Measurements from ENCODE around the gene TRPC4AP.

TRPC4AP gene

DNA sequence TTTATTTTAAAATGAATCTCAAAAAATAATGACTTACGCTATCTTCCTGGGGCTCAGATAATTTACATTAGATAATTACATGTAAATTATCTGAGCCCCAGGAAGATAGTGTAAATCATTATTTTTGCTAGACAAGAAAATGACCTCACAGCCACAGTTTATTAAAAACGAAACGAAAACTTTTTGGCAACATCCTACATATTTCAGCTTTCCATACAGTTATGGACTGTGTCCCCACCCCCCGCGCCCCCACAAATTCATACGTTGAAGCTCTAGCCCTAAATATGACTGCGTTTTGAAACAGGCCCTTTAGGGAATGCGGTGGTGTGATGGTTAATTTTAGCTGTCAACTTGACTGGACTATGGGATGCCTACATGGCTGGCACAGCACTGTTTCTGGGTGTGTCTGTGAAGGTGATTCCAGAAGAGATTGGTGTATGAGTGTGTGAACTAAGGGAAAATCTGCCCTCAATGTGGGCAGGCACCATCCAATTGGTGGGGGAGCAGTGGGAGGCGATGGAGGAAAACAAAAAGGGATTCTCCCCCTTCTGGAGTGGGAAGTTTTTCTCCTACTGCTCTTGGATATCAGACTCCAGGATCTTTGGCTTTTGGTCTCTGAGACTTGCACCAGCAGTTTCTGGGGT, 52.6 kb downstream of the TRPC4AP start:
- no peaks in the 10 kb centered on the region for H3K4me1 ChIP-seq (ENCODE audit: insufficient read depth, insufficient read length)
- H3K9ac ChIP-seq (ENCODE audit: insufficient read length, low read depth) = no peak overlapping the region
- H3K36me3 ChIP-seq (ENCODE audit: insufficient read depth, insufficient read length, low read length) = peaks cover 65% of the 10 kb centered on the region
- no peak overlapping the region for H3K4me3 ChIP-seq (ENCODE audit: insufficient read length, low read depth)
- no peak for DNase-seq (ENCODE audit: low read depth, low spot score)
- H3K27me3 ChIP-seq (ENCODE audit: insufficient read depth, insufficient read length) = no peaks in the 10 kb centered on the region
- TF ChIP-seq SUZ12 (IDR thresholded peaks at IDR 0.05; ENCODE audit: extremely low read depth, insufficient read depth, insufficient read length) = no peak
- TF ChIP-seq YY1 (IDR thresholded peaks at IDR 0.05; ENCODE audit: insufficient read depth, insufficient read length) = no peak
- no peak for TF ChIP-seq ZNF274 (IDR thresholded peaks at IDR 0.05; ENCODE audit: low read depth, low read length)
- H3K9me3 ChIP-seq (ENCODE audit: insufficient read depth, low read length) = no peaks in the 10 kb centered on the region

DNA sequence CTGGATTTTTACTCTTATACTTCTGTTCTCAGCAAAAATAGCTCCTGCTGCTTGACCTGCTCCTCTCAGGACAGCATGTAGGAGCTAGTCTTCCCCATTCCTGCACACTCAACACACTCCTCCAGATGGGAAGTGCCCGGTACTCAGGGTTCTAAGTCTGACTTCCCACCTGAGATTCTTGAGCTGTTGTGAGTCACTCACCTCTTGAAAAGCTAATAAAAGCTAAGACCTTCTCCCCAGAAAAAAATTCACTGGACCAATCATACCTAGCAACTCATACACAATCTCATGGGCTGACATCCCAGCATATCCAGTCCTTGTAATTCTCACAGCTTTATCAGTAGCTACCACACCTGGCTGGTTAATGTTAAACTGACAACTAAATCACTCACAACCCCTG, 53.5 kb downstream of the TRPC4AP start:
- no peaks in the 10 kb centered on the region for H3K4me1 ChIP-seq (ENCODE audit: insufficient read depth, insufficient read length)
- peaks cover 67% of the 10 kb centered on the region for H3K36me3 ChIP-seq (ENCODE audit: insufficient read depth, insufficient read length, low read length)
- no peaks in the 10 kb centered on the region for H3K27me3 ChIP-seq (ENCODE audit: insufficient read depth, insufficient read length)
- no peaks in the 10 kb centered on the region for H3K9me3 ChIP-seq (ENCODE audit: insufficient read depth, low read length)
- no peak overlapping the region for H3K4me3 ChIP-seq (ENCODE audit: insufficient read length, low read depth)
- no peak for DNase-seq (ENCODE audit: low read depth, low spot score)
- TF ChIP-seq SUZ12 (IDR thresholded peaks at IDR 0.05; ENCODE audit: extremely low read depth, insufficient read depth, insufficient read length) (no peak), ZNF274 (IDR thresholded peaks at IDR 0.05; ENCODE audit: low read depth, low read length) (no peak), YY1 (IDR thresholded peaks at IDR 0.05; ENCODE audit: insufficient read depth, insufficient read length) (no peak)
- H3K9ac ChIP-seq (ENCODE audit: insufficient read length, low read depth) = no peak overlapping the region

DNA sequence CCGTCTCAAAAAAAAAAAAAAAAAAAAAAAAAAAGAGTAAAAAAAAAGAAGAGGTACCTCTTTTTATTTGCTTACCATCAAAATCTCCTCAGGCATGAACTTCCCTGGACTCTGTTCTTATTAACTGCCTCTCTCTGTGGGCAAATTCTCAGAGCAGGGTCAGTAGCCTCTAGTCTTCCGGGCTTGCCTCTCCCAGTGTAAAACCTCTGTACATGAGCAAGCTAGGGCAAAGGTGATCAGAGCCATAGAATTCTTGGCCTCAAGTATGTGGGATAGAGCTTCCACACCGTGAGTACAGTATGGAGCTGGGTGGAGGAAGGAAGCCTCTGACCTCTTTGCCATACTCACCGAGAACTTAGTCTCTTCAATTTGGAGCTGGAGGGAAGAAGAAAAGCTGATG, 58.5 kb downstream of the TRPC4AP start:
- H3K9ac ChIP-seq (ENCODE audit: insufficient read length, low read depth) = no peak overlapping the region

DNA sequence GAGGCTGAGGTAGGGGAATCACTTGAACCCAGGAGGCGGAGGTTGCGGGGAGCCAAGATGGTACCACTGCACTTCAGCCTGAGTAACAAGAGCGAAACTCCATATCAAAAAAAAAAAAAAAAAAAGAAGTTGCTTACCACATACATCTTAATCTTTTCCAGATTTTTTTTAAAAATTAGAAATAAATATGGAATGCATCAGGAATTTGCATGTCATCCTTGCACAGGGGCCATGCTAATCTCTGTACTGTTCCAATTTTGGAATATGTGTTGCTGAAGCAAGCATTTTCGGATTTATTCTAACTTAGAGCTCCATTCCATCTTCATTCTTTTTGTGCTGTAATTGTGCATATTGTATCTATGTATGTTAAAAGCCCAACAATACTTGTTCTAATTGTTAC, 62.5 kb downstream of the TRPC4AP start:
- H3K4me1 ChIP-seq (ENCODE audit: insufficient read depth, insufficient read length) = no peaks in the 10 kb centered on the region
- H3K27me3 ChIP-seq (ENCODE audit: insufficient read depth, insufficient read length) = no peaks in the 10 kb centered on the region
- peaks cover 66% of the 10 kb centered on the region for H3K36me3 ChIP-seq (ENCODE audit: insufficient read depth, insufficient read length, low read length)
- no peaks in the 10 kb centered on the region for H3K9me3 ChIP-seq (ENCODE audit: insufficient read depth, low read length)
- no peak for DNase-seq (ENCODE audit: low read depth, low spot score)
- TF ChIP-seq YY1 (IDR thresholded peaks at IDR 0.05; ENCODE audit: insufficient read depth, insufficient read length) = no peak
- TF ChIP-seq SUZ12 (IDR thresholded peaks at IDR 0.05; ENCODE audit: extremely low read depth, insufficient read depth, insufficient read length) = no peak
- TF ChIP-seq ZNF274 (IDR thresholded peaks at IDR 0.05; ENCODE audit: low read depth, low read length) = no peak
- H3K4me3 ChIP-seq (ENCODE audit: insufficient read length, low read depth) = no peak overlapping the region
- H3K9ac ChIP-seq (ENCODE audit: insufficient read length, low read depth) = no peak overlapping the region

More for the DNA sequence above, 58.5 kb downstream of the TRPC4AP start:
- no peak overlapping the region for H3K4me3 ChIP-seq (ENCODE audit: insufficient read length, low read depth)
- no peak for TF ChIP-seq SUZ12 (IDR thresholded peaks at IDR 0.05; ENCODE audit: extremely low read depth, insufficient read depth, insufficient read length)
- no peak for TF ChIP-seq ZNF274 (IDR thresholded peaks at IDR 0.05; ENCODE audit: low read depth, low read length)
- no peak for TF ChIP-seq YY1 (IDR thresholded peaks at IDR 0.05; ENCODE audit: insufficient read depth, insufficient read length)
- peaks cover 71% of the 10 kb centered on the region for H3K36me3 ChIP-seq (ENCODE audit: insufficient read depth, insufficient read length, low read length)
- no peak for DNase-seq (ENCODE audit: low read depth, low spot score)
- no peaks in the 10 kb centered on the region for H3K27me3 ChIP-seq (ENCODE audit: insufficient read depth, insufficient read length)
- no peaks in the 10 kb centered on the region for H3K4me1 ChIP-seq (ENCODE audit: insufficient read depth, insufficient read length)
- H3K9me3 ChIP-seq (ENCODE audit: insufficient read depth, low read length) = no peaks in the 10 kb centered on the region

DNA sequence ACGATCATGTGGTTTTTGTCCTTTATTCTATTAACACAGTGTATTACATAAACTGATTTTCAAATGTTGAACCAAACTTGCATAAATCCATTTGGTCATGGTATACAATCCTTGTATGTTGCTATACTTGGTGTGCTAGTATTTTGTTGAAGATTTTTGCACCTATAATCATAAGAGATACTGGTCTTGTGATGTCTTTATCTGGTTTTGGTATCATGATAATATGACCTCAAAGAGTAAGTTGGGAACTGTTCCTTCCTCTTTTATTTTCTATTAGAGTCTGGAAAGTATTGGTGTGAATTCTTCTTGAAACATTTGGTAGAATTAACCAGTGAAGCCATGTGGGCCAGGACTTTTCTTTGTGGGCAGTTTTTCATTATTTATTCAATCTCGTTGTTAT, 65.3 kb downstream of the TRPC4AP start:
- Histone ChIP-seq H3K4me3 (ENCODE audit: insufficient read length, low read depth) (no peak overlapping the region), H3K36me3 (ENCODE audit: insufficient read depth, insufficient read length, low read length) (peaks cover 67% of the 10 kb centered on the region), H3K4me1 (ENCODE audit: insufficient read depth, insufficient read length) (no peaks in the 10 kb centered on the region), H3K9ac (ENCODE audit: insufficient read length, low read depth) (no peak overlapping the region), H3K27me3 (ENCODE audit: insufficient read depth, insufficient read length) (no peaks in the 10 kb centered on the region), H3K9me3 (ENCODE audit: insufficient read depth, low read length) (no peaks in the 10 kb centered on the region)
- no peak for DNase-seq (ENCODE audit: low read depth, low spot score)
- TF ChIP-seq SUZ12 (IDR thresholded peaks at IDR 0.05; ENCODE audit: extremely low read depth, insufficient read depth, insufficient read length) (no peak), YY1 (IDR thresholded peaks at IDR 0.05; ENCODE audit: insufficient read depth, insufficient read length) (no peak), ZNF274 (IDR thresholded peaks at IDR 0.05; ENCODE audit: low read depth, low read length) (no peak)

DNA sequence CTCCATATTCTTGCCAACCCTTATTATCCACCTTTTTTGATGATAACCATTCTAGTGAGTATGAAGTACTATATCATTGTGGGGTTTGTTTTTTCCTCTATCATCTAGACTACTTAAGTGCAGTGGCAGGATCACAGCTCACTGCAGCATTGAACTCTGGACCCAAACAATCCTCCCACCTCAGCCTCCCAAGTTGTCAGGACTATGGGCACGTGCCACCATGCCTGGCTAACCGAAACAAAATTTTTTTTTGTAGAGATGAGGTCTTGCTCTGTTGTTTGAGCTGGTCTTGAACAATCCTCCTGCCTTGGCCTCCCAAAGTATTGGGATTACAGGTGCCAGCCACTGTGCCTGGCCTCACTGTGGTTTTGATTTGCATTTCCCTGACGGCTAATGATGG, 67.5 kb downstream of the TRPC4AP start:
- no peak overlapping the region for H3K9ac ChIP-seq (ENCODE audit: insufficient read length, low read depth)

DNA sequence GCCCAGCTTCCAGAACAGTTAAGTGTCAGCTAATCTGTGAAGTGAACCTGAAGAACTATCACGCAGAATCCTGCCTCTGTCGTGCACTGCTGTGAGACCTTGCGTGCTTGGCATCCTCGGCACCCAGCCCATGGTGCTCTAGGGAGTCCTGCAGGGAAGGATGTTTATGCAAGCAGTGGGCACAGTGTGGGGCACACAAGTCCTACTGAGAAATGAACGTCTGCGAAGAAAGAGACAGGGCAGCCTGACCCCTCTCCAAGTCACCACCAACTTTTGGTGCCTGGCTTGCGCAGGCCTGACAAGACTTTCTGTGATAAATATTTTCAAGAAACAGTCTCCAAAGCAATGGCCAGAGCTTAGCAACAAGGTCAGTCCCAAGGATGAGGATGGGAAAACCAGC, 69.0 kb downstream of the TRPC4AP start:
- TF ChIP-seq ZNF274 (IDR thresholded peaks at IDR 0.05; ENCODE audit: low read depth, low read length) (no peak), SUZ12 (IDR thresholded peaks at IDR 0.05; ENCODE audit: extremely low read depth, insufficient read depth, insufficient read length) (no peak), YY1 (IDR thresholded peaks at IDR 0.05; ENCODE audit: insufficient read depth, insufficient read length) (no peak)
- no peaks in the 10 kb centered on the region for H3K27me3 ChIP-seq (ENCODE audit: insufficient read depth, insufficient read length)
- H3K36me3 ChIP-seq (ENCODE audit: insufficient read depth, insufficient read length, low read length) = peaks cover 75% of the 10 kb centered on the region
- H3K9me3 ChIP-seq (ENCODE audit: insufficient read depth, low read length) = no peaks in the 10 kb centered on the region
- H3K4me3 ChIP-seq (ENCODE audit: insufficient read length, low read depth) = no peak overlapping the region
- H3K9ac ChIP-seq (ENCODE audit: insufficient read length, low read depth) = no peak overlapping the region
- no peak for DNase-seq (ENCODE audit: low read depth, low spot score)
- H3K4me1 ChIP-seq (ENCODE audit: insufficient read depth, insufficient read length) = no peaks in the 10 kb centered on the region

More for the DNA sequence above, 67.5 kb downstream of the TRPC4AP start:
- Histone ChIP-seq H3K9me3 (ENCODE audit: insufficient read depth, low read length) (no peaks in the 10 kb centered on the region), H3K36me3 (ENCODE audit: insufficient read depth, insufficient read length, low read length) (peaks cover 67% of the 10 kb centered on the region), H3K27me3 (ENCODE audit: insufficient read depth, insufficient read length) (no peaks in the 10 kb centered on the region), H3K4me1 (ENCODE audit: insufficient read depth, insufficient read length) (no peaks in the 10 kb centered on the region), H3K4me3 (ENCODE audit: insufficient read length, low read depth) (no peak overlapping the region)
- no peak for TF ChIP-seq YY1 (IDR thresholded peaks at IDR 0.05; ENCODE audit: insufficient read depth, insufficient read length)
- TF ChIP-seq ZNF274 (IDR thresholded peaks at IDR 0.05; ENCODE audit: low read depth, low read length) = no peak
- TF ChIP-seq SUZ12 (IDR thresholded peaks at IDR 0.05; ENCODE audit: extremely low read depth, insufficient read depth, insufficient read length) = no peak
- DNase-seq (ENCODE audit: low read depth, low spot score) = no peak

All from NT2/D1 (cell line).